Mesodermal cell (in vitro differentiated cells): ENCODE results near the gene PIGL.
"Not testable (repeated sequence)": the region's sequence is repeated elsewhere in the genome, so short reads cannot be mapped to it uniquely, and the experiment has no call there.

Experiments used
- H3K27ac ChIP-seq: 2 replicates; pipeline ENCODE4 v1.7.0; 2013; ENCODE audit warnings: mild to moderate bottlenecking, low read depth, low read length, moderate library complexity; ENCODE audit not compliant: severe bottlenecking
- H3K36me3 ChIP-seq: 2 replicates; pipeline ENCODE4 v1.7.1; 2013; ENCODE audit warnings: mild to moderate bottlenecking, low read length, moderate library complexity; ENCODE audit not compliant: control insufficient read depth, insufficient read depth
- H3K4me1 ChIP-seq: one replicate; pipeline ENCODE4 v1.7.1; 2013; ENCODE audit warnings: mild to moderate bottlenecking, low read length; ENCODE audit not compliant: insufficient read depth, control insufficient read depth, poor library complexity, severe bottlenecking
- H3K4me3 ChIP-seq: 2 replicates; pipeline ENCODE4 v1.7.0; 2013; ENCODE audit warnings: low read length, control low read depth, mild to moderate bottlenecking; ENCODE audit not compliant: insufficient read depth, poor library complexity, severe bottlenecking; ENCODE audit errors: extremely low read depth
- H3K9me3 ChIP-seq: 2 replicates; pipeline ENCODE4 v1.7.1; 2013; ENCODE audit warnings: mild to moderate bottlenecking, low read length, moderate library complexity; ENCODE audit not compliant: control insufficient read depth
- WGBS, 2 experiments: methylation state at CpG; one replicate each; pipeline ENCODE4 v1.1.5; 2013; ENCODE audit warnings: missing lambda C conversion rate in 2 of 2; ENCODE audit not compliant: insufficient coverage in 2 of 2; 5-methylcytosine and 5-hydroxymethylcytosine counted together

Gene PIGL

DNA sequence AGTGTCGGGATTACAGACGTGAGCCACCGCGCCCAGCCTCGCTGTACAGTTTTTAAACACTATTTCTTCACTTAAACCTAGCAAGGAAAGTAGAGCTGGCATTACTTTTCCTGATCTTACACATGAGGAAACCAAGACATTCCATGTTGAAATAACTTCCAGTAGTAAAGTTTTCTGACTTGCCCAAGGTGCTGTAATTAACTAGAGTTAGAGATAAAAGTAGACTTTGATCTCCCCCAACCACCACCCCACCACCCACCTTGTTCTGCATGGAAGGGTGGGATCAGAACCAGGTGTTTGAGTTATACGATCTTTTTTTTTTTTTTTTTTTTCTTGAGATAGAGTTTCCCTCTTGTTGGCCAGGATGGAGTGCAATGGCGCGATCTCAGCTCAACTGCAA is 89.2 kb downstream of the PIGL start:
- Histone ChIP-seq H3K36me3 (peaks cover 11% of the 10 kb centered on the region), H3K4me3 (no peak overlapping the region), H3K9me3 (no peaks in the 10 kb centered on the region), H3K4me1 (peaks cover 4% of the 10 kb centered on the region), H3K27ac (no peak overlapping the region)
- 75 to 77% methylated on average over 5 of the region's 8 CpGs for WGBS, 2 experiments

DNA sequence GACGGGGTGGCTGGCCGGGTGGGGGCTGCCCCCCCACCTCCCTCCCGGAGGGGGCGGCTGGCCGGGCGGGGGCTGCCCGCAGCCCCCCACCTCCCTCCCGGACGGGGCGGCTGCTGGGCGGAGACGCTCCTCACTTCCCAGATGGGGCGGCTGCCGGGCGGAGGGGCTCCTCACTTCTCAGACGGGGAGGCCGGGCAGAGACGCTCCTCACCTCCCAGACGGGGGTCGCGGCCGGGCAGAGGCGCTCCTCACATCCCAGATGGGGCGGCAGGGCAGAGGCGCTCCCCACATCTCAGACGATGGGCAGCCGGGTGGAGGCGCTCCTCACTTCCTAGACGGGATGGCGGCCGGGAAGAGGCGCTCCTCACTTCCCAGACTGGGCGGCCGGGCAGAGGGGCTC is 95.1 kb downstream of the PIGL start:
- H3K4me1 ChIP-seq, H3K4me3 ChIP-seq: not testable (repeated sequence)

DNA sequence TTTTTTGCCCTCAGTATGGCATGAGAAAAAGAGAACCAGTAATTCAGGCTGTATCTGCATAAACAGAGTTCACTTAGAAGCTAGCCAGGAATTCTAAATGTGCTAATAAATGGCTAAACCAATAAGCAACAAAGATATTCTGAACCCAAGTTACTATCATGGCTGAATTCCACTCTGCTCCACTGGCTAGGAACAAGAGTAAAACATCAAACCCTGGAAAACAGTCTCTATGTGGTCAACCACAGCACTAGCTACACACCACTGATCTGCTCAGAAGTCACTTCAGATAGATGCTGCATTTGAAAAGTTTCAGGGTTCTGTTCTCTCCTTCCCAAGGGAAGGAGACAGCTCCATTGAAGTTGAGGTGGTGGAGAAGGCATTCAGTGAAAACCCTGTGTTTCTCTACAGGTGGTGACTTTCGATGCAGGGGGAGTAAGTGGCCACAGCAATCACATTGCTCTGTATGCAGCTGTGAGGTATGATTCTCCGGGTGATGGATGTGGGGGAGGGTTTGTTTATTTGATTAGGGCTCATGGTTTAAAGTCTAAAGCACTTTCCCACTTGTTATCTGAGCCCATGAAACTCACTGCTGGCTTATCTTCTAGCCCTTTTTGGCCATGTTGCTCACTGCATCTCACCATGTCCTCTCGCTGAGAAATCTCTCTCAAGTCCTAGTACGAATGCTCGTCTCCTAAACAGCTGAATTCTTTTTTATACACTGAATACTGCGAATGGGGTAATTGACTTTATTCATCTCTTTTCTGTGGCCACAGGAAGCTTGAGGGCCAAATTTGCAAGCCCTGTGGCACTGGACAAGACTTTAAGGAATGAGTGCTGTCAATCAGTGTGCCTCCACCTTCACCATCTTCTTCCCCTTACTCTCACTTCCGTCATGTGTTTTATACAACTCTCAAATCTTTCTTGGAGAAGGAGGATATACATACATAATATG is 96.4 kb downstream of the PIGL start:
- no peak overlapping the region for H3K27ac ChIP-seq
- H3K4me1 ChIP-seq, result no peaks in the 10 kb centered on the region
- H3K36me3 ChIP-seq, result peaks cover 24% of the 10 kb centered on the region
- no peak overlapping the region for H3K4me3 ChIP-seq
- 100% methylated on average over 5 of the region's 7 CpGs for WGBS, 2 experiments
- peaks cover 4% of the 10 kb centered on the region for H3K9me3 ChIP-seq

More for the DNA sequence above, 95.1 kb downstream of the PIGL start:
- 60 to 93% methylated on average over 1 to 21 of the region's 34 CpGs for WGBS, 2 experiments
- H3K9me3 ChIP-seq, H3K27ac ChIP-seq: not testable (repeated sequence)
- H3K36me3 ChIP-seq, result peaks cover 24% of the 10 kb centered on the region

DNA sequence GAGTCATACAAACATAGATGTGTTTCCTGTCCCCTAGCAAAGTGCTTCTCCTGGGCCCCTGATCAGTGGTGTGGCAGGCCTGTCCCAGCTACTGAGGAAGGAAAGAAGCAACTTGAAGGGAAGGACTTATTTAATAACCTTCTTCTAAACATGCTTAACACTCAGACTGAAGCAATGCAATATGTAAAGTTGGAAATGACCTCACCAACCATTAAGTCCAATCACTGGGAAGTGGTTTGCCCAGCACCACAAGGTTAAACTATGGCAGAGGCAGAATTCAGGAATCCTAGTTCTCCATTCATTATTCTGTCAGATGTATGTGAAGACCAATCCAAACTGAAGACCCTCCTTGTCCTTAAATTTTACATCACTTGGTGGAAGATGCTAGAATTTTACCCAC is 97.2 kb downstream of the PIGL start:
- Histone ChIP-seq H3K4me3 (no peak overlapping the region), H3K36me3 (peaks cover 24% of the 10 kb centered on the region), H3K9me3 (peaks cover 4% of the 10 kb centered on the region), H3K27ac (no peak overlapping the region), H3K4me1 (no peaks in the 10 kb centered on the region)

DNA sequence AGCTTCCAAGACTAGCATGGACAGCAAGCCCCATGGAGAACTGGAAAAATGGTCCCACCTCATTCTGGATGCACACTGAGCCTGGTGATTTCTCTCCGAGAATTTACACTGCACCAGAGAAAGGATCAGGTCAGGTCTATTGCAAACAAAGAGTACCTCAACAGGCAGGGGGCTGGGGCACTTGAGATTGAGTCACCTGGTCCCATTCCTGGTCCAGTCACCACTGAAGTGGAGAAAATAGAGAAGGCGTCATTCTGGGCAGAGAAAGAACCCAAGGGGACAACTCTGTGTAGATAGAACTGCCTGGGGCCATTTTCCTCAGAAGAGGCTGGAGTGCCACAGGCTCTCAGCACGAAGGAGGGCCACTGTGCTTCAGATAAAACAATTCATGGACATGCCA is 97.8 kb downstream of the PIGL start:
- Histone ChIP-seq H3K9me3 (peaks cover 4% of the 10 kb centered on the region), H3K4me3 (no peak overlapping the region), H3K4me1 (no peaks in the 10 kb centered on the region), H3K36me3 (peaks cover 24% of the 10 kb centered on the region), H3K27ac (no peak overlapping the region)
- 93 to 97% methylated on average over 3 of the region's 3 CpGs for WGBS, 2 experiments

DNA sequence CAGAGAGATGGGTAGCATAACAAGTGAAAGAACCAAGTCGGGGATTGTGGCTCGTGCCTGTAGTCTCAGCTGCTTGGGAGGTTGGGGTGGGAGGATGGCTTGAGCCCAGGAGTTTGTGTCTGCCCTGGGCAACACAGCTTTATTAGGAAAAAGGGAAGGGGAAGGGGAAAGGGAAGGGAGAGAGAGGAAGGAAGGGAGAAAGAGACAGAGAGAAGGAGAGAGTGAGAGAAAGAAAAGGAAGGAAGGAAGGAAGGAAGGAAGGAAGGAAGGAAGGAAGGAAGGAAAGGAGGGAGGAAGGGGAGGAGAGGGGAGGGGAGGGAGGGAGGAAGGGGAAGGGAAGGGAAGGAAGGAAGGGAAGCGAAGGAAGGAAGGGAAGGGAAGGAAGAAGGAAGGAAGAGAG is 103.0 kb downstream of the PIGL start:
- H3K27ac ChIP-seq, result no peak overlapping the region
- peaks cover 5% of the 10 kb centered on the region for H3K36me3 ChIP-seq
- H3K9me3 ChIP-seq, result no peaks in the 10 kb centered on the region
- WGBS, 2 experiments, result 70% methylated on average over 2 to 3 of the region's 3 CpGs
- no peaks in the 10 kb centered on the region for H3K4me1 ChIP-seq
- H3K4me3 ChIP-seq, result no peak overlapping the region

DNA sequence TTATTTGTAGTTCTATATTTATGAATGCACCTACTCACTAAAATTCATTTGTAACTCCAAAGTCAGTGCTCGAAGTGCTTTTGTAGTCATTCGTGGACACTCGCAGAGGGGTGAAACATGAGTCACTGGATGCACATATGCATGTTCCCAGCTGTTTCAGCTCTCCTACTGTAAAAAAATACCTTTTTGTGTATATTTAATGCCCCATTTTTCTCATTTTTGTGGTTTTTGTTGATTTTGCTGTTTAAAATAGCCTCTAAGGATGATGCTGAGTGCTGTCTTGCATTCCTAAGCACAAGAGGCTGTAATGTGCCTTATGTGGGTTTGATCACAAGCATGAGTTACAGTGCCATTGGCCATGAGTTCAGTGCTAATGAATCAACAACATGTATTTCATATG is 105.6 kb downstream of the PIGL start:
- 100% methylated on average over 1 of the region's 3 CpGs; no CpG with 5 or more reads in 1 of the 2 experiments for WGBS, 2 experiments
- H3K4me3 ChIP-seq, result no peak overlapping the region
- H3K36me3 ChIP-seq, result peaks cover 18% of the 10 kb centered on the region
- no peaks in the 10 kb centered on the region for H3K9me3 ChIP-seq
- no peak overlapping the region for H3K27ac ChIP-seq
- H3K4me1 ChIP-seq, result no peaks in the 10 kb centered on the region

DNA sequence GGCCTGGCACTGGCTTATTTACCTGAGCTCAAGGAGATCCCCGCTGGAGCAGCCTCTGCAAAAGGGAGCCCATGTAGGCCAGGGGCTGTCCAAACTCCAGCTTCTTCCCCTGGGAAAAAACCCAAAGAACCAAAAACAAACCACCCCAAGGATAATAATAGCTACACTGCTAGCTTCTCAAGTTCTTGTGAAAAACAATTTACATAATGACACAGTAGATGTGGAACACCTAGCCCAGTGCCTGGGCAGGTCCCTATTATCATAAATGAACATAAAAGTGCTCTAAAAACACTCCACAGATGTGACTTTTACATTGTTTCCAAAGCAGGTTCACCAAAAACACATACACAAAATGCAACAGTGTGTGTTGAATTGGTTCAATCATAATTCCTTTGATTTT is 109.0 kb downstream of the PIGL start:
- no peaks in the 10 kb centered on the region for H3K9me3 ChIP-seq
- no peak overlapping the region for H3K4me3 ChIP-seq
- no peak overlapping the region for H3K27ac ChIP-seq
- 100% methylated on average over 1 of the region's 1 CpG for WGBS, 2 experiments
- H3K4me1 ChIP-seq, result no peaks in the 10 kb centered on the region
- peaks cover 18% of the 10 kb centered on the region for H3K36me3 ChIP-seq

DNA sequence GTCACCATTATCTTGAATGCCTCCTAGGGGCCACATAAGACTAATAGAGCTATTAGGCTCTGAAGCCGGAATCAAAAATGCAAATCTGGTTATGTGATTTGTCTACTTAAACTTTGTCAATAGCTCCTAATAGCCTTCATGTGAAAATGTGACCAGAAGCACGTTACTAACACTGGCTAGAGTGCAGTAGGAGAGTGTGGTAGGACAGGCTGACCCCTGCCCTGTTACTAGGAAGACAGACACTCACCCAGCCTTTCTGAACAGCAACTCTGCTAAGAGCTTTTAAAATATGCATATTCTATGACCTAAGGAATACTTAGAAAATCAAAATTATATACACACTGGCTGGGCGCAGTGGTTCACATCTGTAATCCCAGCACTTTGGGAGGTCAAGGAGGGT is 110.0 kb downstream of the PIGL start:
- WGBS, 2 experiments, result 84 to 90% methylated on average over 2 to 3 of the region's 3 CpGs
- H3K36me3 ChIP-seq, result peaks cover 18% of the 10 kb centered on the region
- H3K4me1 ChIP-seq, result peaks cover 3% of the 10 kb centered on the region
- no peak overlapping the region for H3K4me3 ChIP-seq
- H3K27ac ChIP-seq, result no peak overlapping the region
- no peaks in the 10 kb centered on the region for H3K9me3 ChIP-seq

DNA sequence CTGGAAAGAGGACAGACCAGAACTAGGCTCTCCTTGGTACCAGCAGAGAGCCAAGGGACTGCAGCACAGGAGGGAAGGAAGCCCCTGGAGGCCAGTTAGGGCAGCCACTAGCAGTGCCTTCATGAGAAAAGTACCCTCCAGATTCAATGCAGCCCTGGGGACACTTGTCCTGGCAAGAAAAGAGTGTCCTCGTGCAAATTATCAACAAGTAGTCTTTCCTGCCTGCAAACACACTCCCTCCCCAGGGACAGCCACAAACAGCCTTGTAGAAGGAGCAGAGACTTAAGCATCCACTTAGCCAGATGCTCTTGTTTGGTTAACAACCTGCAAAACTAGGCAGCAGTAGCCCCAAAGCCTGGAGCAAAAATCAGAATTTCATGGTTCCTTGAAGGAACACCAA is 112.0 kb downstream of the PIGL start:
- Histone ChIP-seq H3K27ac (no peak overlapping the region), H3K36me3 (peaks cover 18% of the 10 kb centered on the region), H3K9me3 (no peaks in the 10 kb centered on the region), H3K4me3 (no peak overlapping the region), H3K4me1 (peaks cover 3% of the 10 kb centered on the region)
- WGBS, 2 experiments, result 63 to 80% methylated on average over 1 of the region's 1 CpG

DNA sequence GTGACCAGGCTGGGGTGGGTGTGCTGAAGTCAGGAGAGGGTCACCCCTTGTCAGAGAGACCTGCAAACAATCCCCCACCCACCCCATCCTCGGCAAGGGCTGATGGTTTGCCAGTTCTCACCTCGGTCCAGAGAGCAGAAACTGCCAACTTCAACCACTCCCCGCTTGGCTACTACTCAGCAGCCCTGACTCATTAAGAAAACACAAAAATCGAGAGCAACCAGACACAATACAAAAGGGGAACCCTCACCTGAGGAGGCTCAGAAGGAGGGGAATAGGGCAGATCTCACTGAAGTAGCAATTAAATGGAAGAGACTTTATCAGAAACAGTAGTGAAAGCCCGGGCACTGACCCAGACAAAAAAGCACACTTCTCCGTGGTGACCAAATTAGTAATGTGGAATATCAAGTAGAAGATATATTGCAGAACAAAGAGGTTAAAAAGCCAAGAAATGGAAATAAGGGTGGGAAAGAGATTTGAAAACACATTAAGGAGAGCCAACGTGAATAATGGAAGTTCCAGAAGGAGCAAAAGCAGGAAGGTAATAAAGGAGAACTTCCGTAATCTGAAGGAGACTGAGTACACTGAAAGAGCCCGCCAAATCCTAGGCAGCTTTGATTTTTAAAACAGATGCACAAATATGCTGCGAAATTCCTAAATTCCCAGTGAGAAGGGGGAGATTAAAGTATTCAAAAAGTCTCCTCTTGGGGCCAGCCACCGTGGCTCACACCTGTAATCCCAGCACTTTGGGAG is 112.7 kb downstream of the PIGL start:
- H3K36me3 ChIP-seq, result peaks cover 18% of the 10 kb centered on the region
- WGBS, 2 experiments, result 89 to 94% methylated on average over 9 of the region's 11 CpGs
- H3K4me1 ChIP-seq, result peaks cover 3% of the 10 kb centered on the region
- H3K9me3 ChIP-seq, result no peaks in the 10 kb centered on the region
- H3K27ac ChIP-seq, result no peak overlapping the region
- no peak overlapping the region for H3K4me3 ChIP-seq
